Mononuclear cell (primary cell): ENCODE measurements around the gene IMP3. TPM values are rescaled to one million over a fixed set of nuclear protein-coding genes. Genes with fewer than 3 reads are reported as not detected.

Experiments used
- H3K27me3 ChIP-seq: 2 replicates; pipeline ENCODE4 v1.6.0; 2011; ENCODE audit warnings: low read length, control low read depth; ENCODE audit not compliant: insufficient read depth
- H3K4me1 ChIP-seq: 2 replicates; pipeline ENCODE4 v1.5.1; 2011; ENCODE audit warnings: mild to moderate bottlenecking, low read length, control low read depth; ENCODE audit not compliant: insufficient read depth
- H3K4me3 ChIP-seq: 2 replicates; pipeline ENCODE4 v1.5.1; 2011; ENCODE audit warnings: mild to moderate bottlenecking, low read length, moderate library complexity
- H3K9me3 ChIP-seq: 2 replicates; pipeline ENCODE4 v1.5.1; 2011; ENCODE audit warnings: low read depth, mild to moderate bottlenecking, control low read depth, low read length
- total RNA-seq: library from RNA; depleted of rRNA; stranded (reverse); fragments of >200 nt; gene quantifications from one replicate; pipeline ENCODE4 v1.2.3, GENCODE V29; 2012

The IMP3 gene
- total RNA-seq, 1 donor: 59.2 TPM

DNA sequence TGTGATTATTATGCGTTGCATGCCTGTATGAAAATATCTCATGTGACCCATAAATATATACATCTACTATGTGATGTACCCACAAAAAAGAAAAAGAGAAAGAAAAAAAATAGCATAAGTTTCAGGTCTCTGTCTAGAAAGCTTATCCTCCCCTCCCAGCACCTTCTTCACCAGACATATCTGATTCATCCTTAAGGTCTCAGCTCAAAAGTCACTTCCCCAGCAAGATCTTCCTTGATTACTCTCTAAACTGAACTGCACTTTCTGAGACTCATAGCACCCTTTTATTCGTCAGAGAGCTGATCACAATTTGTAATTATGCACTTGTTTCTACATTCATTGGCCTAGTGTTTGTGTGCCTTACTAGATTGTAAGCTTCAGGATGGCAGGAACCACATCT lies 49.8 kb downstream of the IMP3 start:
- no peak overlapping the region for H3K4me3 ChIP-seq
- no peaks in the 10 kb centered on the region for H3K27me3 ChIP-seq
- H3K4me1 ChIP-seq: no peaks in the 10 kb centered on the region
- H3K9me3 ChIP-seq: no peaks in the 10 kb centered on the region

Other genes starting within 250 kb of the IMP3 start
- 100 TPM for gene SIN3A, start 188.5 kb downstream of the IMP3 start, total RNA-seq
- gene PTPN9, start 60.9 kb downstream of the IMP3 start, total RNA-seq: 7.2 TPM
- 10.1 TPM for gene SNUPN, start 14.5 kb downstream of the IMP3 start, total RNA-seq
- gene SNX33, start 7.7 kb upstream of the IMP3 start, total RNA-seq: 1.2 TPM
- gene CSPG4, start 72.6 kb upstream of the IMP3 start, total RNA-seq: under 0.01 TPM
- 46.5 TPM for gene UBE2Q2, start 203.2 kb upstream of the IMP3 start, total RNA-seq